RWPE2 (cell line): ENCODE results near the gene SLC13A3.

Source experiments
- ATAC-seq: fragments of 200-7000 bp; cut with Tn5 transposase; 3 replicates; pipeline ENCODE4 v1.9.1; 2021; ENCODE audit warnings: low read depth
- DNase-seq: peaks from one replicate; pipeline ENCODE4 v3.0.0-alpha.2; 2020; ENCODE audit warnings: low spot score
- H3K27ac ChIP-seq: fragments of 450-650 bp; 2 replicates; pipeline ENCODE4 v1.5.1; 2017; ENCODE audit warnings: mild to moderate bottlenecking; ENCODE audit not compliant: poor library complexity, severe bottlenecking
- H3K27me3 ChIP-seq: fragments of 250-450 bp; sonication (Bioruptor Pico); 2 replicates; pipeline ENCODE4 v1.5.1; 2021; ENCODE audit warnings: mild to moderate bottlenecking, moderate library complexity; ENCODE audit not compliant: insufficient read depth, poor library complexity, severe bottlenecking
- H3K36me3 ChIP-seq: fragments of 250-450 bp; sonication (Bioruptor Pico); 2 replicates; pipeline ENCODE4 v1.5.1; 2020; ENCODE audit warnings: low read depth, mild to moderate bottlenecking, moderate library complexity
- H3K4me1 ChIP-seq: fragments of 250-450 bp; sonication (Bioruptor Pico); 2 replicates; pipeline ENCODE4 v1.5.1; 2021; ENCODE audit warnings: mild to moderate bottlenecking, moderate library complexity; ENCODE audit not compliant: insufficient read depth, poor library complexity, severe bottlenecking
- H3K4me3 ChIP-seq: fragments of 250-450 bp; sonication (Bioruptor Pico); 2 replicates; pipeline ENCODE4 v1.5.1; 2021; ENCODE audit warnings: mild to moderate bottlenecking, moderate library complexity; ENCODE audit not compliant: severe bottlenecking
- H3K9me3 ChIP-seq: fragments of 250-450 bp; sonication (Bioruptor Pico); 2 replicates; pipeline ENCODE4 v1.5.1; 2021; ENCODE audit warnings: mild to moderate bottlenecking, moderate library complexity; ENCODE audit not compliant: severe bottlenecking
- CTCF ChIP-seq: fragments of 450-650 bp; IDR thresholded peaks from one replicate; pipeline ENCODE4 v1.5.1; 2017; ENCODE audit warnings: mild to moderate bottlenecking, moderate library complexity; ENCODE audit not compliant: poor library complexity, severe bottlenecking

SLC13A3 gene

GRCh38 chr20:46683939-46684750 is 32.9 kb upstream of the SLC13A3 start:
- ATAC-seq (peak; percentile 89), DNase-seq (peak; percentile 93)
- no peaks in the 10 kb centered on the region for H3K9me3 ChIP-seq
- no peaks in the 10 kb centered on the region for H3K27me3 ChIP-seq
- peaks cover 23% of the 10 kb centered on the region for H3K4me1 ChIP-seq
- no peak for TF ChIP-seq CTCF
- H3K27ac ChIP-seq, result peak overlapping the region; percentile 61
- peaks cover 45% of the 10 kb centered on the region for H3K36me3 ChIP-seq
- peak overlapping the region; percentile 43 for H3K4me3 ChIP-seq

- peaks cover 23% of the 10 kb centered on the region for H3K4me1 ChIP-seq
- no peak for DNase-seq
- H3K27ac ChIP-seq, result peak overlapping the region; percentile 61
- TF ChIP-seq CTCF, result no peak
- peaks cover 45% of the 10 kb centered on the region for H3K36me3 ChIP-seq
- H3K9me3 ChIP-seq, result no peaks in the 10 kb centered on the region
- peak overlapping the region; percentile 43 for H3K4me3 ChIP-seq
- no peaks in the 10 kb centered on the region for H3K27me3 ChIP-seq
- ATAC-seq, result peak; percentile 28
These were observed 32.3 kb upstream of the SLC13A3 start for GRCh38 chr20:46683668-46683938.

DNA sequence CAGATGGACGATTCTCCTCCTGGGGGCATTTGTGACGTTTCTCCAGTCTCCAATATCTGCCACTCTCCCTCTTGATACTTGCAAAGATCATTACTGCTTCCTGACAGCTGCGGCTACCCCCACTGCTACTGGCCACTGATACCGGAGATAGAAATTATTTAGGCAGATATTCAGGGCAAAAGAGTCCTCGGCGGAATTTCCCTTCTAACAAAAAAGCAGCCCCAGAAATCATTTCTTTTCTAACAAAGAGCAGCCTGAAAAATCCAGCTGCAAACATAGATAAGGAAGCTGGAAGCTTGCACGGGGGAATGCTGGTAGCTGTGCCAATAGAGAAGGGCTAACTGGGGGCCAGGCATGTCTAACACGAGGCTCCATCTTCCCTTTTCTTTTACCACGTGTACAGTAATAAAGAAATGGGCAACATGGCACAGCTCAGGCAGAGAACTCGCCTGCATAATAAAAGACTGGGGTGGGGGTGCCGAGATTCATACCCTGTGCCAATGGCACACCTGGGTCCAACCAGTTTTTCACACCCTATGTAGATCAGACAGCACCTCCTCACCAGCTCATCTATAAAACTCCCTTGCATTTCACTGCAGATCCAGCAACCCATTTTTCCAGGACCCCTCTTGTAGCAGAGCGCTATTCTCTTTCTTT is 31.9 kb upstream of the SLC13A3 start:
- no peak for TF ChIP-seq CTCF
- H3K36me3 ChIP-seq, result peaks cover 45% of the 10 kb centered on the region
- H3K4me3 ChIP-seq, result peak overlapping the region; percentile 43
- H3K4me1 ChIP-seq, result peaks cover 19% of the 10 kb centered on the region
- no peaks in the 10 kb centered on the region for H3K9me3 ChIP-seq
- no peak for DNase-seq
- no peaks in the 10 kb centered on the region for H3K27me3 ChIP-seq
- peak overlapping the region; percentile 61 for H3K27ac ChIP-seq
- ATAC-seq, result no peak; the same call in 2 of the 3 replicates

- Histone ChIP-seq H3K36me3 (peaks cover 45% of the 10 kb centered on the region), H3K27ac (no peak overlapping the region)
These were observed 31.0 kb upstream of the SLC13A3 start for GRCh38 chr20:46682063-46682821.

More at GRCh38 chr20:46682063-46682821, 31.0 kb upstream of the SLC13A3 start:
- no peaks in the 10 kb centered on the region for H3K9me3 ChIP-seq
- no peak overlapping the region for H3K4me3 ChIP-seq
- DNase-seq, result no peak
- no peak for TF ChIP-seq CTCF
- peaks cover 15% of the 10 kb centered on the region for H3K4me1 ChIP-seq
- ATAC-seq, result no peak
- H3K27me3 ChIP-seq, result no peaks in the 10 kb centered on the region
